NCI-H460 (cell line): ENCODE data around the gene RNF224. TPM values are rescaled to one million over a fixed set of nuclear protein-coding genes. Genes with fewer than 3 reads are reported as not detected.
A peak's percentile ranks its signal among the peaks of the same experiment; 100 is the strongest.
"Not testable (repeated sequence)": the region's sequence is repeated elsewhere in the genome, so short reads cannot be mapped to it uniquely, and the experiment has no call there.

Experiments
- DNase-seq: peaks from one replicate; pipeline ENCODE4 v3.0.0-alpha.2; 2016; ENCODE audit warnings: low read depth; ENCODE audit errors: extremely low read depth
- total RNA-seq: library from RNA; depleted of rRNA; stranded (reverse); fragments of >200 nt; shearing (Covaris generic); gene quantifications from 2 replicates; pipeline ENCODE4 v1.2.3, GENCODE V29; 2014

RNF224 gene
- total RNA-seq, 1 experiment from 2014 or later, result not detected

- DNase-seq, result no peak
Observed at GRCh38 chr9:137236936-137237421, 9.7 kb downstream of the RNF224 start.

- DNase-seq, result no peak
Observed at GRCh38 chr9:137237759-137238726, 10.7 kb downstream of the RNF224 start.

- not testable (repeated sequence) for DNase-seq
Observed at GRCh38 chr9:137239541-137240200, 12.4 kb downstream of the RNF224 start.

DNA sequence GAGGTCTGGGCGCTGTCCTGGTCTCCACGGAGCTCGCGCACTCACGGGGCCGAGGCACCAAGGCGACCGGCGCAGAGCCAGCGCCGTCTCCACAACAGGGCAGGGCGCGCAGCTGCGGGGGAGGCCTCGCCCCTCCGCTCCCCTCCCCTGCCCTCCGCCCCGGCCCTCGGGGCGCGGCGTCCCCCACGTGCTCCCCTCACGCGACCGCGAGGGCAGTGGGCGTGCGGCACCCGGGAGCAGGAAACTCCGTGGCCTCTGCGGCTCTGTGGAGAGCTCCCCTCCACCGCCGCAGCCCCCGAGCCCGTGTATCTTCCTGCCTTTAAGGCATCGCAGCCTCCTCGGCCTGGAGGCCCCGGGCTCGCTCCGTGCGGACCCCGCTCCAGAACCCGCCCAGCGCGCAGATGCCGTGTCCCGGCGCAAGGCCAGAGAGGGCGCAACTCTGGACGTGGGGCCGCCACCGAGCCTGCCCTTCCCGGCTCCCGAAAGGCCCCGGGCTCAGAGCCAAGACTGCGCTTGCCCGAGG lies 13.1 kb downstream of the RNF224 start:
- DNase-seq, result peak; percentile 43

- peak; percentile 100 for DNase-seq
Observed at GRCh38 chr9:137240841-137241489, 13.7 kb downstream of the RNF224 start, which contains the start of gene TUBB4B. TSS of gene TUBB4B (plus strand) at chr9:137241287. CDS start at chr9:137241361, 74 bp downstream.

DNA sequence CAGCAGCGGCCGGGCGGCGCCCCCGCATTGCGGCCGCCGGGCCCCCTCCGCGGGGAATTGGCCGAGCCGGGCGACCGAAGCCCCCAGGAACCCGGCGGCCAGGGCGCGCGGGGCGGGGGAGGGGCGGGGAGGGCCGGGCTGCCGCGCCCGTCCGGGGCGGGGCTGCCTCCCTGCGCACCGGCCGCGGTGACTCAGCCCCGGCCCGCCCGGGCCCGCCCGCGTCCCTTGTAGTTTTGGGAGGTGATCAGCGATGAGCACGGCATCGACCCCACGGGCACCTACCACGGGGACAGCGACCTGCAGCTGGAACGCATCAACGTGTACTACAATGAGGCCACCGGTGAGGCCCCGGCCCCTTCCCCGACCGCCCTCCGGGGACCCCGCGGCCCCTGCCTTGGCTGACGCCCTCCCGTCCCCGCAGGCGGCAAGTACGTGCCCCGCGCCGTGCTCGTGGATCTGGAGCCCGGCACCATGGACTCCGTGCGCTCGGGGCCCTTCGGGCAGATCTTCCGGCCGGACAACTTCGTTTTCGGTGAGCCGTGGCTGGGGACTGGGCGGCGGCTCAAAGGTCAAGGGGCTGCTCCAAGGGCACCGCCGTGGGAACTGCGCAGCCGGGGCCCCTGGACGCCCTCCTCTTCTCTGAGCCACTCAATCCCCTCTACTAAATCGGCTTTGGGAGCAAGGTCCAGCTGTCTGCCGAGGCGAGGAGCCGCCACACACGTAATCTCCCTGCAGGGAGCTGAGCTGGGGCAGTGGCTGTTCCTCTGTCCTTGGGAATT lies 14.4 kb downstream of the RNF224 start:
- DNase-seq, result peak; percentile 55

- DNase-seq, result no peak
Observed at GRCh38 chr9:137242269-137243203, 15.2 kb downstream of the RNF224 start.

DNA sequence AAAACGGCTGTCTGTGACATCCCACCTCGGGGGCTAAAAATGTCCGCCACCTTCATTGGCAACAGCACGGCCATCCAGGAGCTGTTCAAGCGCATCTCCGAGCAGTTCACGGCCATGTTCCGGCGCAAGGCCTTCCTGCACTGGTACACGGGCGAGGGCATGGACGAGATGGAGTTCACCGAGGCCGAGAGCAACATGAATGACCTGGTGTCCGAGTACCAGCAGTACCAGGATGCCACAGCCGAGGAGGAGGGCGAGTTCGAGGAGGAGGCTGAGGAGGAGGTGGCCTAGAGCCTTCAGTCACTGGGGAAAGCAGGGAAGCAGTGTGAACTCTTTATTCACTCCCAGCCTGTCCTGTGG lies 15.9 kb downstream of the RNF224 start:
- not testable (repeated sequence) for DNase-seq

DNA sequence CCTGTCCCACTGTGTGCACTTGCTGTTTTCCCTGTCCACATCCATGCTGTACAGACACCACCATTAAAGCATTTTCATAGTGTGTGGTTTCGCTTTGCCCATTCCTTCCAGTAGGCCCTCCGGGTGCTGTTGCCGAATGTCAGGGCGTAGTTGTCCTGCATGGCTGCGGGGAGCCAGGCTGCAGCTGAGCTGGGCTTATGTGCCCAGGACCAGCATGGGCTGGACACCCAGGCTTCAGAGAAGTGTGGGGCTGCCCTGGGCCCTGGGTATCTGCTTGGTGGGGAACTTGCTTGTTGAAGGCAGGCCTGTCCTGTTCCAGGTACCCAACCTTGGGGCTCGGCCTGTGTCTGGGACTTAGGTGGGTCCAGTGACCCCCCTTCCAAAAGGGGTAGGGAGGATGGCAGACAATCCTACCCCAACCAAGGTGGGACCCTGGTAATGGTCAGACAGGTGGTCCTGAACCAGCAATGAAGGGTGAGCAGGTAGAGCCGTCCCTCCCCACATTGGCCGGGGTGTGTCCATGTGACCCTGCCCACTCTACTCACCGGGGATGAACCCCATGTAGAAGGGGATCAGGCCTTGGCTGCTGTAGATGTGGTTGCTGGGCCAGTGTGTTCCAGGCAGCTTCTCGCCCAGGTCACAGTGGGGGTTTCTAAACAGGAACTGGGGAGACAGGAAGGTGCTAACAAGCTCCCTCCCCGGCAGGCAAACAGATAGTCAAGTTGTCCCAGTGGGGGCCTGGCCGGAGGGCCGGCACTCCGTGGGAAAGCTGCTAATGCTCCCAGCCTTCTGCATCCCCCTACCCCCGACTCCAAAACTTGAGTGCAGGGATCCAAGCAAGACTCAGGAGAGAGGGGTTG lies 16.6 kb downstream of the RNF224 start:
- DNase-seq, result no peak

DNA sequence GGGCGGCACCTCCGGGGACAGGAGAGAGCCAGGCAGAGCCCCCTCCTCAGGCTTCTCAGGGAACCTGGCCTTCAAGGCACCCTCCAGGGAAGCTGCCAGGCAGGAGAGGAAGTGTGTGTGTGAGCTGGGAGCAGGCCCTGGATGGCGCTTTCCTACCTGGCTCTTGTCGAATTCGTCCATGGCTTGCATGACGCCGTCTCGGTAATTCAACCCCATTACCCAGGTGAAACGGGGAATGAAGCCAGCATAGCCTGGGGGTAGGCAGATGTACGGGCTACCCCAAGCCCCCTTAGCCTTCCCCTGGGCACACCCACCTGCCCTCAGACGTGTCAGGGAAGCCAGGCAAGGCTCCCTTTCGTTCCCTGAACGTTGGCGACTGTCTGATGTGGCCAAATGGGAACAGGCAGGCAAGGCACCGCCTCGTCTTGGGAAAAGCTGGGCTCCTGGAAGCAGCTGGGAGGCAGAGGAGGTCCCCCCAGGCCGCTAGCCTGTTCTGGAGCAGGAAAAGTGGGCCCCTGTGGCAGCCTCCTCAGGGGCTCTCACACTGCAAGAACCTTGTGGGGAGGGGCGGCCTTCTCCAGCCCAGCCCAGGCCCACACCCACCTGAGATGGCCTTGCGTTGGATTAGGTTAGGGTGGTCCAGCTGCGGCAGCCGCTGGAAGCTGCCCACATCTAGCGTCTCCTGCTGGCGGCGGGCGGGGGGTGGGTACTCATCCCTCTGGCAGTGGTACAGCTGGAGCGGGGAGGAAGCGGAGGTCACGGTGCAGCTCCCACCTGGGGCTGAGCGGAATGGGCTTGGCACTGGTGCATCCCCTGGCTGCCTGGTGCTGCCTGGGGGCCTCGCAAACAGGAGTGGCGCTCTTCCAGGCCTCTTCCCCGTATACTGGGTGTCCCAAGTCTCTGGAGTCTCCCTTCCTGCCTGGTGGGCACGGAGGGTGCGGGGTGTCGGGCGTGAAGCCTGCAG lies 17.5 kb downstream of the RNF224 start:
- no peak for DNase-seq

GRCh38 chr9:137245450-137246421 lies 18.4 kb downstream of the RNF224 start:
- no peak for DNase-seq

- DNase-seq, result no peak
Observed at GRCh38 chr9:137247135-137247915, 20.0 kb downstream of the RNF224 start.

DNA sequence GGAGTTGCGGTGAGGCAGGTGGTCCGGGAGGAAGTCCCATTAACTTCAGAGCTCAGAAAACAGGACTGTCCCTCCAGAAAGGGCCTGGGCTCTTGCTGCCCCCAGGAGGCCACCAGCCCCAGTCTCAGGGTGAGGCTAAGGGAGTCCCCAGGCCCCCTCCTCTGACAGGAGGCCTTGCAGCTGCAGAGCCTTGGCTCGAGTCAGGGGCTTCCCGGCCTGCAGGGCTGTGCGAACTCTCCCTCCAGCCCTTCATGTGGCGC lies 20.5 kb downstream of the RNF224 start:
- no peak for DNase-seq

DNA sequence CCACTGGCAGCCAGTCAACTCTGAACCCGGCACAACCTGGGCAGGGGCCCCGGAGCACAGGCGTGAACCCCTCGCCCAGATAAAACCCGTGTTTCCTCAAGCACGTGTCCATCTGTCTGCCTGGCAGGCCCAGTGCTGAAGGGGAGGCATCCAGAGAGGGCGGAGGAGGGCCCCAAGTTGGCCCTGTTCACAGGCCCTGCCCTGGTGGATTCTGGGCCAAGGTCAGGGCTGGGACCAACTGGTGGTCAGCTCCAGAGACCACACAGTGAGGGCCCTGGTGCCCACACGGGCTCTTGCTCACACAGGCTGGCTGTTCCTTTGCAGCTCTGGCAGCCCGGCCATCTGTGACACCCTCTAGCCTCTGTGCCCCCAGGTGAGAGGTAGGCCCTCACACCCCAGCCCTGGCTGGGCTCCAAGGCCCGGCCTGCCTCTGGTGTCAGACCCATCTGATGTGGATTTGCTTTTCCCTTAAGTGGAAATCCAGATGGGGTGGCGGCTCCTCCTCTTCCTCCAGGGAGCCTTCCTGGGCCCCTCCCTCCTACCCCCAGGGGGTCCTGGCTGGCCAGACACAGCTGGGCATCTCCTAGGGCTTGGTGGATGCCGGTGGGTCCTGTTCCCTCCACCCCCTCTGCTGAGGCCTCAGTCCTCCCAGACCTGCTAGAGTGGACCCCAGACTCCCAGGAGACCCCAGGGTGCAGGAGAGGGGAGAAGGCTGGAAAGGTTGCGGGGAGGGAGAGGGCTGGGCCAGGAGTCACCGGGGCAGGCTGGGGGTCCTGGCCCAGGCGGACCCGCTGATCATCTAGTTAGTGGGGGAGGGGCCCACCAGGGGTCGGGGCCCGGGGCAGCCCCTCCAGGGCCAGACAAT lies 23.3 kb downstream of the RNF224 start:
- no peak for DNase-seq
